Measurements from ENCODE around the gene EEF1G.
"Not testable (repeated sequence)": the region's sequence is repeated elsewhere in the genome, so short reads cannot be mapped to it uniquely, and the experiment has no call there.

Gene EEF1G

GRCh38 chr11:62553839-62554361 is 19.8 kb downstream of the EEF1G start:
- no peak for DNase-seq

- no peak for DNase-seq
Measured at GRCh38 chr11:62553080-62553838, 20.4 kb downstream of the EEF1G start.

- no peak for DNase-seq
Measured at GRCh38 chr11:62552485-62553079, 21.1 kb downstream of the EEF1G start.

GRCh38 chr11:62550478-62550877 is 23.2 kb downstream of the EEF1G start:
- DNase-seq, result not testable (repeated sequence)

GRCh38 chr11:62548545-62549335 is 25.0 kb downstream of the EEF1G start:
- DNase-seq, result no peak

GRCh38 chr11:62547691-62548281 is 25.9 kb downstream of the EEF1G start:
- peak; percentile 36 for DNase-seq

- DNase-seq, result peak; percentile 70
Measured at GRCh38 chr11:62546929-62547625, 26.6 kb downstream of the EEF1G start.

- DNase-seq, result peak; percentile 71
Measured at GRCh38 chr11:62546244-62546928, 27.3 kb downstream of the EEF1G start, which contains the start of gene AHNAK. TSS of gene AHNAK (minus strand) at chr11:62546806. CDS start at chr11:62536098, 10,708 bp downstream.

- DNase-seq, result peak; percentile 81
Measured at GRCh38 chr11:62545437-62546243, 28.1 kb downstream of the EEF1G start.

- peak; percentile 73 for DNase-seq
Measured at GRCh38 chr11:62544581-62545436, 28.9 kb downstream of the EEF1G start.

- no peak for DNase-seq
Measured at GRCh38 chr11:62543680-62544444, 29.8 kb downstream of the EEF1G start.

GRCh38 chr11:62542750-62543567 is 30.7 kb downstream of the EEF1G start:
- DNase-seq, result peak; percentile 88

- DNase-seq, result peak; percentile 85
Measured at GRCh38 chr11:62542111-62542745, 31.5 kb downstream of the EEF1G start.

GRCh38 chr11:62540804-62541701 is 32.6 kb downstream of the EEF1G start:
- no peak for DNase-seq

GRCh38 chr11:62539238-62539925 is 34.3 kb downstream of the EEF1G start:
- DNase-seq, result peak; percentile 48

Data from NCI-H526 treated with DMSO at 0.1 percent for 48 hours (cell line).